GM19035 (cell line): Measurements from ENCODE around the gene GCNT3.
"Not testable (repeated sequence)": the region's sequence is repeated elsewhere in the genome, so short reads cannot be mapped to it uniquely, and the experiment has no call there.

ENCODE experiments used
- ATAC-seq: cut with Tn5 transposase; IDR thresholded peaks from one replicate; pipeline ENCODE4 v1.9.1; 2021; ENCODE audit not compliant: unreplicated experiment

Gene GCNT3

GRCh38 chr15:59615661-59616060 is 4.1 kb downstream of the GCNT3 start:
- no peak for ATAC-seq

- ATAC-seq, result no peak
Measured at GRCh38 chr15:59616379-59616778, 4.8 kb downstream of the GCNT3 start.

- ATAC-seq, result no peak
Measured at GRCh38 chr15:59618406-59618805, 6.8 kb downstream of the GCNT3 start.

GRCh38 chr15:59622289-59622688 is 10.7 kb downstream of the GCNT3 start:
- peak; percentile 64 for ATAC-seq

GRCh38 chr15:59632714-59633113 is 21.1 kb downstream of the GCNT3 start:
- no peak for ATAC-seq

GRCh38 chr15:59636184-59636583 is 24.6 kb downstream of the GCNT3 start:
- ATAC-seq, result no peak

GRCh38 chr15:59637507-59637906 is 25.9 kb downstream of the GCNT3 start:
- not testable (repeated sequence) for ATAC-seq

GRCh38 chr15:59642351-59642750 is 30.8 kb downstream of the GCNT3 start:
- no peak for ATAC-seq

GRCh38 chr15:59644756-59645155 is 33.2 kb downstream of the GCNT3 start:
- ATAC-seq, result no peak

GRCh38 chr15:59645812-59646211 is 34.2 kb downstream of the GCNT3 start:
- ATAC-seq, result not testable (repeated sequence)

- ATAC-seq, result no peak
Measured at GRCh38 chr15:59646277-59646676, 34.7 kb downstream of the GCNT3 start.

- no peak for ATAC-seq
Measured at GRCh38 chr15:59647085-59647484, 35.5 kb downstream of the GCNT3 start.

GRCh38 chr15:59649603-59650002 is 38.0 kb downstream of the GCNT3 start:
- no peak for ATAC-seq

- ATAC-seq, result no peak
Measured at GRCh38 chr15:59654046-59654445, 42.5 kb downstream of the GCNT3 start.

GRCh38 chr15:59656897-59657634 is 45.5 kb downstream of the GCNT3 start, which contains the start of gene GTF2A2:
Gene GTF2A2, minus strand, starts transcription at chr15:59657515. Its CDS starts 5,238 bp downstream, at chr15:59652277.
- peak; percentile 98 for ATAC-seq

GRCh38 chr15:59657635-59658125 is 46.1 kb downstream of the GCNT3 start:
- ATAC-seq, result peak; percentile 21

GRCh38 chr15:59659366-59659765 is 47.8 kb downstream of the GCNT3 start:
- no peak for ATAC-seq

GRCh38 chr15:59662260-59662659 is 50.7 kb downstream of the GCNT3 start:
- no peak for ATAC-seq

- ATAC-seq, result no peak
Measured at GRCh38 chr15:59668556-59668955, 57.0 kb downstream of the GCNT3 start.
